GM18498 (cell line): ENCODE data around the gene PJA2.
"Not testable (repeated sequence)": the region's sequence is repeated elsewhere in the genome, so short reads cannot be mapped to it uniquely, and the experiment has no call there.

Experiments used
- ATAC-seq: cut with Tn5 transposase; IDR thresholded peaks from one replicate; pipeline ENCODE4 v1.9.1; 2021; ENCODE audit warnings: mild to moderate bottlenecking, moderate library complexity; ENCODE audit not compliant: unreplicated experiment

PJA2 gene, protein sequence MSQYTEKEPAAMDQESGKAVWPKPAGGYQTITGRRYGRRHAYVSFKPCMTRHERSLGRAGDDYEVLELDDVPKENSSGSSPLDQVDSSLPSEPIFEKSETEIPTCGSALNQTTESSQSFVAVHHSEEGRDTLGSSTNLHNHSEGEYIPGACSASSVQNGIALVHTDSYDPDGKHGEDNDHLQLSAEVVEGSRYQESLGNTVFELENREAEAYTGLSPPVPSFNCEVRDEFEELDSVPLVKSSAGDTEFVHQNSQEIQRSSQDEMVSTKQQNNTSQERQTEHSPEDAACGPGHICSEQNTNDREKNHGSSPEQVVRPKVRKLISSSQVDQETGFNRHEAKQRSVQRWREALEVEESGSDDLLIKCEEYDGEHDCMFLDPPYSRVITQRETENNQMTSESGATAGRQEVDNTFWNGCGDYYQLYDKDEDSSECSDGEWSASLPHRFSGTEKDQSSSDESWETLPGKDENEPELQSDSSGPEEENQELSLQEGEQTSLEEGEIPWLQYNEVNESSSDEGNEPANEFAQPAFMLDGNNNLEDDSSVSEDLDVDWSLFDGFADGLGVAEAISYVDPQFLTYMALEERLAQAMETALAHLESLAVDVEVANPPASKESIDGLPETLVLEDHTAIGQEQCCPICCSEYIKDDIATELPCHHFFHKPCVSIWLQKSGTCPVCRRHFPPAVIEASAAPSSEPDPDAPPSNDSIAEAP

GRCh38 chr5:109409844-109410388, at the start of gene PJA2:
PJA2 (minus strand) TSS chr5:109409974; CDS start chr5:109383433, 26,541 bp downstream.
- peak; percentile 78 for ATAC-seq

DNA sequence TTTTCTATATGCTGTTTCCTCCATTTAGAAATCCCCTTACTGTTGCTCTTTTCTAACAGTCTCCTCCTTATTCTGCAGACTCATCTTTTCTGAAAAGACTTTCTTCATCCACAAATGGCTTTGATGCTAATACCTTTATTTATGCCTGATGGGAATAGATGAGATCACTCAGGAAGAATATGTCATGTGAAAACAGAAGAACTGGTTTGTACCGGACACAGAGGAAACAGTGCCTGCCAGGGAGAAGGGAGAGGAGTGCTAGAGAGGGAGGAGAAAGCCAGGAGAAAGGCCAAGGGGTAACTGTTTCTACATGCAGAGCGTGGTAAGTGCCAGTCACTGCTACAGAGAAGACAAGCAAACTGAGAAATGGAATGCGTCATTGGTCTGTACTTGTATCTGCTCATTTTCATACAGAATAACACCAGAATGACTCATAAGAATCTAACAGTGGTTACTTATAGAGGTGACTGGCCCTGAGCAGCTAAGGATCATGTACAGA, 45.9 kb upstream of the PJA2 start:
- ATAC-seq, result peak; percentile 100

- ATAC-seq, result no peak
These were observed 45.1 kb upstream of the PJA2 start for GRCh38 chr5:109454731-109455505.

DNA sequence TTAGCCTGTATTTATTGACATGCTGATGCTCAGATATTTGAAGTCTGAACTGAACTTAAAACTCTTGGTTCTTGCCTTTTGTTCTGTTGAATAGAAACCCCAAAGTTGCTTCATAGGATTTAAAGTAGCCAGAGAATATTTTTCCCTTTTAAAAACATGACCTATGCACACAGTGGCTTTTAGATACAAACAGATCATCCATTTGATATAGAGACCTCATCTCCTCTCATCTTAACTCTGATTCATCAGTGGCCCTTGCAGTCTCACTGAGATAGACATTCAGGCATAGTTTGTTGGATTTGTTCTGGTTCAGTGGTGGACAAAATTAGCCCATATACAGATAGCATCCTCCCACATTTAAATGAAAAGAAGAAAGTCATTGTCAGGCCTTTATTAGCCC, 43.5 kb upstream of the PJA2 start:
- ATAC-seq, result no peak

DNA sequence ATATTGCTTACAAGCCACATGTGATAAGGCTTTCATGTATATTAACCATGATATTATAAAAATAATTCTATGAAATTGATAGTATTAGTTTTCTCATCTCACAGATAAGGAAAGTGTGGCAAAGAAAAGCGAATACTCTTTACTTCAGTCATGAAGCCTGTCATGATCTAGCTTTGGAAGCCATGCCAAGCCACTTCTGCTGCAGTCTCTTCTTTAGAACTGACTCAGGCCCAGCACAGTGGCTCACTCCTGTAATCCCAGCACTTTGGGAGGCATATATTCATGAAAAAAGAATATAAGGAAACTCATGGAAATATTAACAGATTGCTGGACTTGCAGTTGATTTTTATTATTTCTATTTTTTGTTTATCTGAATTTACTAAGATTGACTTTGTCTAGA, 42.9 kb upstream of the PJA2 start:
- ATAC-seq, result no peak

DNA sequence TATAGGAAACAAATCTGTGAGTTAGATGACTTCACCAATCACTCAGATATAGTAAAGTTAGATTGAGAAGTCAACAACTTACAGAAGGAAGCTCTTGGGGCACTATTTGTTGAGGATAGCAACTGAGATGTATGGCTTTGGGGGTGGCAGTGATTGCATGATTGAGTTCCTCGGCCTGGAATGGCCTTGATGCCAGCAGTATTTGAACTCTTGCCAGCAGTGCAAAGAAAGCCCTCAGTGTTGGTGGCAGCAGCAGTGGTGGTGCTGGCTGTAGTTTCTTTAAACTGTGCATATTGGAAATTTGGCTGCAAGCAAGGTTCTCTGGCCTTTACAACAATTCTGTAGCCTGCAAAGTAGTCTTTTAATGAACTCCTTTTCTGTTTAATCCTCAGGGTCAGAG, 41.4 kb upstream of the PJA2 start:
- no peak for ATAC-seq

GRCh38 chr5:109450129-109450877, 40.5 kb upstream of the PJA2 start:
- ATAC-seq, result no peak

DNA sequence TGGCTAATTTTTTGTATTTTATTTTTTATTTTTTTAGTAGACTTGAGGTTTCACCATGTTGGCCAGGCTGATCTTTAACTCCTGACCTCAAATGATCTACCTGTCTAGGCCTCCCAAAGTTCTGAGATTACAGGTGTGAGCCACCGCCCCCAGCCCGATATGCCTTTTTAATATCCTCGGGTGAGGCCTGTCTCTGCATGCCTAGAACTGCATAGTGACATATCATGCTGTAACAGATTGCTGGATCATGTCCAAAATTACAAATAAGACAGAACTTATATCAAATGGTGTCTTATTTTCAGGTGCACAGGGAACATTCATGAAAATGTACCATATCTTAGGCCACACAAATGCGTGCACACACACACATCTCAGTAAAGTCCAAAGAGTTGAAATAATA, 39.1 kb upstream of the PJA2 start:
- ATAC-seq, result no peak

GRCh38 chr5:109439590-109439989, 29.8 kb upstream of the PJA2 start:
- ATAC-seq, result no peak

- ATAC-seq, result no peak
These were observed 16.3 kb upstream of the PJA2 start for GRCh38 chr5:109426075-109426474.

GRCh38 chr5:109425521-109425920, 15.7 kb upstream of the PJA2 start:
- not testable (repeated sequence) for ATAC-seq

GRCh38 chr5:109421956-109422355, 12.2 kb upstream of the PJA2 start:
- ATAC-seq, result no peak

DNA sequence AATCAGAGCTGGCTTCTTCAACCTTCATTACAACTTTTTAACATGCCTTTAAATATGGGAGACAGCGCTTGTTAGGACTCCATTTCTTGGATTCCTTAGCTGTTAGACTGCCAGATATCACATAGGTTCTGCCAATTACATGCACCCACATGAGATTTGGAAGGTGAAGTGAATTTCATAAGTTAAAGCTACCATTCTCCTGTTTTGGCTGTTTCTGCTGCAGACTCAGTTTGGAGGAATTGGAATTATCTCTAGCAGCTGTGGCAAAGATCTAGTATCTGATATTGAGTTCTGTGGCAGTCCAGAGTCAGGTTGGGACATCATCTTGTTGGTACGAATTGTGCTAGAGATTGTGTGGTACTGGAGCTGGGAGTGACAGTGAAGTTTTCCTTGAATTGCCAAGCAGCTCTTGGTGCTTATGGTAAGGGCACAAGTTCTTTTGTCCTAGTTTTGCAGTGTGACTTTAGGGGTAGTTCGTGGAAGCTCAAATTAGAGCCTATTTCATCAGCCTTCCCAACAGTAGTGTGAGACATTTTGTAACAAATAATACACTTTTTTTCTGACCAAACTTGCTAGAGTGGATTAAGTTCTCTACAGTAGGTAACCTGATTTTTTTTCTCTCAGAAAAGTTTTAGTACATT, 9.1 kb upstream of the PJA2 start:
- no peak for ATAC-seq

- ATAC-seq, result no peak
These were observed 7.1 kb upstream of the PJA2 start for GRCh38 chr5:109416882-109417281.

- ATAC-seq, result not testable (repeated sequence)
These were observed 4.2 kb upstream of the PJA2 start for GRCh38 chr5:109413921-109414461.

DNA sequence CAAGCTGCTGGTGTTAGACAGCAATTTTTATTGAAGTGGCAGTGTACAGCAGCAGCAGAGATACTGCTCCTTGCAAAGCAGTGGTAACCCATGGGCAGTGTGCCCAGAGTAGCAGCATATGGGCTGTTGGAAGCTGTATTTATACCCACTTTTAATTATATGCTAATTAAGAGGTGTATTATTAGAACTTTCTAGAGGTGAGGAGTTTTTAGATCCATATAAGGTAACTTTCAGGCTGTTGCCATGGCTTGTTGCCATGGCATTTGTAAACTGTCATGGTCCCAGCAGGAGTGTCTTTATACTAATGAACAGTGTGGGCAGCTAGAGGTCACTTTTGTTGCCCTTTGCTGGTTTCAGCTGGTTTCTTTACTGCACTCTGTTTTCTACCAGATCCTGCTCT, 3.7 kb upstream of the PJA2 start:
- no peak for ATAC-seq

- ATAC-seq, result no peak
These were observed 3.2 kb upstream of the PJA2 start for GRCh38 chr5:109412981-109413402.

DNA sequence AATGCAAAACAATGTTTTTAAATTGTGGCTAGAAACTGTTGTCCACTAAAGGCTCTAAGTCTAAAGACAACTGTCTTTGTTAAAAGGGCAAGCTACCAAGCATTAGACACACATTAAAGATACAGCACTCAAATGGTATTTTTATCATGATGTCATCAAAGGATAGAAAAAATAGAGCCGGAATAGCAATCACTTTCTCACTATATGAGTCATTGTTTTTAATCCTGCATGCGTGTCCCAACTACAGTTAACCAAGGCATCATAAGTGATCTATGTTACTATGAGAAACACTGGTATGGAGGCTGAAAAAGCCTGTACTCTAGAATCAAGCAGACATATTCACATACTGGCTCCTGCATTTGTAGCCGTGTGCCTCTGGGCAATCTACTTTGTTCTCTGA, 1.9 kb upstream of the PJA2 start:
- no peak for ATAC-seq

DNA sequence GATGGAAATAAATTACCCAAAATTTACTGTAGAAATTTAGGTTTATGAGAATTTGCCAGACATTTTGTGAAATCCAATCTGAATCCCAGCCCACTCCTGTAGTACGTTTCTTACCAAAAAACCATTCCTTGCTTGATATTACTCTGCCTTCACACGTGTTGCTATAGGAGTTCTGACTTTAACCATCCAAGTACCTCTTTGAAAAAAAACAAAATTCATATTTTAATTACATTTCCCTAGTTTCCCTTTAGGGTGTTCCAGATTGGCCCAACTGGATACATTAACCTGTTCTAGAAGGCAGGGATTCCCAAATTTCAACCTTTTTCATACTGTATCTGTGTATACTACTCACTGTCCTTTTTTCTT, 1.4 kb upstream of the PJA2 start:
- ATAC-seq, result no peak
